NCI-H2081 (cell line): Measurements from ENCODE around the gene YIPF1.
A peak's percentile ranks its signal among the peaks of the same experiment; 100 is the strongest.
"Not testable (repeated sequence)": the region's sequence is repeated elsewhere in the genome, so short reads cannot be mapped to it uniquely, and the experiment has no call there.

ENCODE experiments used
- DNase-seq, 2 experiments: peaks; one replicate each; lab custom pipeline; 2025; lab: John Stamatoyannopoulos, UW

YIPF1 gene

DNA sequence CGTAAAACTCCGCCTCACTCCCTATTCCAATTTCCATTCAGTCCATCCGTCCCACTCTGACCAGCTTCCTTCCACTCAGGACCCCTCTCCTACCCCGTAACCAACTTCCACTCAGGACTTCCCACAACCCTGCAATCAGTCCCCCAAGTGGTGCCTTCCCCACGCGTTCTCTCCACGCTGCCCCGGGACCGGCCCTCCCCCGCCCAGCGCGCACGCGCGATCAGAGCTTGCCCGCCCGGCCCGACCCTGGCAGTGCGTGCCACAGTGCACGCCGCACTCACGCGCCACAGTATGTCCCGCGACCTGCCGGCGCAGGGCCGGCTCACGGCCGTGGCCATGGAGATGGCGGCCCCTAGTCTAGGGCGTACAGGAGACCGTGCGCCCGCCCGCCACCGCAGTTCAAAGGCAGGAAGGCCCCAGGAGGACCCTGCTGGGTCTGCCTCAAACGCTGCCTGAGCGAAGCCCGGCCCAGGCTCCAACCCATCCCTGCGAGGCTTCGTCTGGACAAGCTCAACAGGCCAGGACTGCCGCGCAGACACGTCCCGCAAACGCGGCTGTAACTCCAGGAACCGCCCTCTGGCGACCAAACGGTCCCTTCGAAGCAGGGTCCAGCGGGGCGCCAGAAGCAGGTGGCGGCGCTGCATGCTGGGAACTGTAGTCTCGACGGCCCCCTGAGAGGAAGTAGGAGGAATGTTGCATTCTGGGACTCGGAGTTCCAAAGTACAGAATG, 51.5 kb downstream of the YIPF1 start, which contains the start of gene NDC1:
Gene NDC1, minus strand, starts transcription at position 373 of the 730 bp plus-strand sequence. Its CDS starts 35 bp downstream, at position 338.
- peak; percentile 94 to 97 for DNase-seq

DNA sequence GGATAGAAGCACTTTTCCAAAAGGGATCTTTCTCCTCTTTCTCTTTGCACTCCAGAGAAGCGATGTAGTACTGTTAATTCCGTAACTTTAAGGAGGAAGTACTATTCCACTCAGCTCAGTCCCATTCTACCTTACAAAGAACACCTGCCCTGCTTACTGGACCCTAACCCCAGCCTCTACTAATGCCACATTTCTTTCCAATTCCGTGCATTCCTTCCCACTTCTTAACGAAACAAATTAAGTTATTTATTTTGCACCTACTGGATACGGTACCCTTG, 52.0 kb downstream of the YIPF1 start:
- no peak for DNase-seq

DNA sequence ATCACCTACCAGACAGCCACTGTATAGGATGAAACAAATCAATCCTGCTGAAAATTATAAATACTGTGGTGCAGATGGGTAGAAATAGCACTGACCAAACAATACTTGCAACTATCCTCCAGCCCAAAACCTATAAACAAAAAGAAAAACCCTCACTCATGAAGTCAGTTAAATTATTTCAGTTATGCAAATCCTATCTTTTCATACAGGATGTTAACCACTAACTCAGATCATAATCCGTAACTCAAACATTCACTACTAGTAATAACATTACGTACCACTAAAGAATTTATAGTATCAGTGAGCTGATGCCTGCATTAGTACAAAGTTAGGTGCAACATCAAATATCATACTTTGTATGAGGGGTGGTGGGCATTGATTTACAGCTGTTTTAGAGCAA, 54.1 kb downstream of the YIPF1 start:
- DNase-seq: no peak

GRCh38 chr1:53834776-53835175, 54.8 kb downstream of the YIPF1 start:
- no peak for DNase-seq

DNA sequence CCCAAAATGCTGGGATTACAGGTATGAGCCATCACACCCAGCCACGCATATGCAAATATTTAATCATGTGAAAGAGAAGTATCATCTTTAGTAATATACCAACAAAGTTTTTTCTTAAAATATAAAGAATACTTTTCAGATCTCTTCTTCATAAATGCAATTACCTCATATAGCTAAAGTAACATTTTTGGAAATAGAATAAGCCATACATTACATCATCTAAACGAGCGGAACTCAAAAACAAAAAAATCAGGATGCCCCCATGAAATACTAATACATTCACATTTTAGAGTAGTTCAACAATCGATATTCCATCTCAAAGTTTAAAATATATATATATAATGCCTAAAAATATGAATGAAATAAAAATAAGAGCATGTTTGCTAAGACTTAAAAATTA, 56.2 kb downstream of the YIPF1 start:
- no peak for DNase-seq

GRCh38 chr1:53826367-53826766, 63.2 kb downstream of the YIPF1 start:
- DNase-seq: no peak

- no peak for DNase-seq
Observed at GRCh38 chr1:53825306-53825705, 64.3 kb downstream of the YIPF1 start.

GRCh38 chr1:53822931-53823330, 66.7 kb downstream of the YIPF1 start:
- DNase-seq: no peak

DNA sequence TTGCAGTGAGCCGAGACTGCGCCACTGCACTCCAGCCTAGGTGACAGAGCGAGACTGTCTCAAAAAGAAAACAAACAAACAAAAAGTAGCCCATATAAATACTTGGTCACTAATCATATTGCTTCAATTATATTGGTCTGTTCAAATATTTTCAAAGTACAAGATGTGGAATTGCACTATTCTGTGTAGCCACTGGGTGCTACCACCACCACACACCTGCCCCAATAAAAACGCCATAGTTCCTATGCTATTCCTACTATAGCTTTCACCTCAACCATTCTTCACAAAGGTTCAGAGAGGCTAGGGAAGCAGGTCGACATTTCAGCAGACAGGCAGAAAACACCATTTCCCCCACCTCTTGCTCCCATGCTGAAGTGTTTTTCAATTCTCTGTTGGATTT, 68.2 kb downstream of the YIPF1 start:
- DNase-seq: no peak

- DNase-seq: no peak
Observed at GRCh38 chr1:53819387-53819786, 70.2 kb downstream of the YIPF1 start.

DNA sequence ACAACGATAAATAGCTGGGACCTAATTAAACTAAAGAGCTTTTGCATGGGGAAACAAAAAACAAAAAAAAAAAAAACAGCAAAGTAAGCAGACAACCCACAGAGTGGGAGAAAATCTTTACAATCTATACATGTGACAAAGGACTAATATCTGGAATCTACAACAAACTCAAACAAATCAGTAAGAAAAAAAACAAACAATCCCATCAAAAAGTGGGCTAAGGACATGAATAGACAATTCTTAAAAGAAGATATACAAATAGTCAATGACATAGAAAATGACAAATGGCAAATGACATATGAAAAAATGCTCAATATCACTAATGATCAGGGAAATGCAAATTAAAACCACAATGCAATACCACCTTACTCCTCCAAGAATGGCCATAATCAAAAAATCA, 73.0 kb downstream of the YIPF1 start:
- not testable (repeated sequence) for DNase-seq

DNA sequence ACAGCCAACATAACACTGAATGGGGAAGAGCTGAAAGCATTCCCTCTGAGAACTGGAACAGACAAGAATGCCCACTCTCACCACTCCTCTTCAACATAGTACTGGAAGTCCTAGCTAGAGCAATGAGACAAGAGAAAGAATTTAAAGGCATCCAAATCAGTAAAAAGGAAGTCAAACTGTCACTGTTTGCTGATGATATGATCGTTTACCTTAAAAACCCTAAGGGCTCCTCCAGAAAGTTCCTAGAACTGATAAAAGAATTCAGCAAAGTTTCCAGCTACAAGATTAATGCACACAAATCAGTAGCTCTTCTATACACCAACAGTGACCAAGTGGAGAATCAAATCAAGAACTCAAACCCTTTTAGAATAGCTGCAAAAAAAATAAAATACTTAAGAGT, 74.1 kb downstream of the YIPF1 start:
- not testable (repeated sequence) for DNase-seq

DNA sequence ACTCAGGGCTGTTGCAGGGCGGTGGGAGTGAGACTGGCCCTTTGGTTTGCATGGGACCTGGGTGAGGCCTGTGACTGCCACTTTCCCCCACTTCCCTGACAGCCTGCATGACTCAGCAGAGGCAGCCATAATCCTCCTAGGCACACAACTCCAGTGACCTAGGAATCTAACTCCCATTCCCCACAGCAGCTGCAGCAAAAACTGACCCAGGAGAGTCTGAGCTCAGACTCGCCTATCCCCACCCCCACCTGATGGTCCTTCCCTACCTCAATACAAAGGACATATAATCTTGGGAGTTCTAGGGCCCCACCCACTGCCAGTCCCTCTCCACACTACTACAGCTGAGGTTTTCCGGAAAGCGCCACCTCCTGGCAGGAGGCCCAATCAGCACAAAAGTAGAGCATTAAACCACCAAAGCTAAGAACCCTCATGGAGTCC, 78.2 kb downstream of the YIPF1 start:
- DNase-seq: no peak

DNA sequence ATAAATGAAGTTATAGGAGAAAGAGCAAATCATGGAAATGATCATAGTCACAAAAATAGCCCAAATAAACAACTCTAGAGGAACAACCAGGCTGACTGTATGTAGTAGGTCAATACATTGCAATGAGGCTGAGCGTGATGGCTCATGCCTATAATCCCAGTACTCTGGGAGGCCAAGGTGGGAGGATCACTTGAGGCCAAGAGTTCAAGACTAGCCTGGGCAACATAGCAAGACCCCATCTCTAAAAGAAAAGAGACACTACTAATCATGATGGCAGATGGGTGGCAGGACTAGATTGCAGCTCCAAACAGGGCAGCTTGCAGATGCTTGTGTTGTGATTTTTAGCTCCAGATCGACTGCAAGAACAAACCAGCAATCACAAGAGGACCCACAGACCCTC, 79.1 kb downstream of the YIPF1 start:
- DNase-seq: no peak

GRCh38 chr1:53810007-53810406, 79.6 kb downstream of the YIPF1 start:
- DNase-seq: no peak

GRCh38 chr1:53807916-53808315, 81.7 kb downstream of the YIPF1 start:
- DNase-seq: no peak

DNA sequence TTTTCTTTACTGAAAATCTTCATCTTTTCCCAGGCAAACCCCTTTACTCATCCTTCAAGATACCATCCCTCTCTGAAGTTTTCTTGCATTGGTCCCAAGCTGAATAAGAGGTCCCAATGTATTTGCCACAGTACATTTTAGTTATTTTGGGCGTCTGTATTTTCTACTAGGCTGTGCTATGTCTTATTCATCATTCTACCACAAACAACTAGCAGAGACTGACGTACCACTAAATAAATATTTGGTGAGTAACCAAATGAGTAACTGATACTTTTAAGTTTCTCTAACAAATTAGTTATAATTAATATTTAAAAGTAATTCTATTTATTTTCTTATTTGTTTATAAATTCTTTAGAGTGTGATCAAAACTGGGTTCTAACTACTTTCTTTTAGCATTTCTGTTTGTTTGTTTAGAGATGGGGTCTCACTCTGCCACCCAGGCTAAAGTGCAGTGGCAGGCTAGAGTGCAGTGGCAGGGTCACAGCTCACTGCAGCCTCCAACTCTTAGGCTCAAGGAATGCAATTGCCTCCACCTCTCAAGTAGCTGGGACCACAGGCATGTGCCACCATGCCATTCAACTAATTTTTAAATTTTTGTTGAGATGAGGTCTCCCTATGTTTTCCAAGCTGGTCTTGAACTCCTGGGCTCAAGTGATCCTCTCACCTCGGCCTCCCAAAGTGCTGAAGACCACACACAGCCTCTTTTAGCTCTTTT, 84.6 kb downstream of the YIPF1 start:
- DNase-seq: no peak

DNA sequence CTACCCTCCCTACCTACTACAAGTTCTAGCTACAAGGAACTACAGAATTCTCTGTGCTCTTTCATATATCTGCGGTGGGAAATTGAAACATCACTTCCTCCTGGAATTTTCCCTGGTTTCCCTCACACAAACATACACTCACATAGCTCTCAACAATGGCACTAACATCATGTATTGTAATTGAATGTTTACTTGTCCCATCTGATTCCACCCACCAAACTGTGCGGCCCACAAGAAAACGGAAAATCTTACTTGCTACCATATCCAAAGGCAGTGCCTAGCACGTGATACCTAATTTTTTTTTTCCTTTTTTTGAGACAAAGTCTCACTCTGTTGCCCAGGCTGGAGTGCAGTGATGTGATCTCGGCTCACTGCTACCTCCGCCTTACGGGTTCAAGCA, 85.4 kb downstream of the YIPF1 start:
- DNase-seq: no peak
